GM21717 (cell line): ENCODE measurements around the gene ZNF10.

Experiments
- ATAC-seq: cut with Tn5 transposase; IDR thresholded peaks from one replicate; pipeline ENCODE4 v1.9.1; 2021; ENCODE audit warnings: mild to moderate bottlenecking, moderate library complexity; ENCODE audit not compliant: unreplicated experiment

The ZNF10 gene

DNA sequence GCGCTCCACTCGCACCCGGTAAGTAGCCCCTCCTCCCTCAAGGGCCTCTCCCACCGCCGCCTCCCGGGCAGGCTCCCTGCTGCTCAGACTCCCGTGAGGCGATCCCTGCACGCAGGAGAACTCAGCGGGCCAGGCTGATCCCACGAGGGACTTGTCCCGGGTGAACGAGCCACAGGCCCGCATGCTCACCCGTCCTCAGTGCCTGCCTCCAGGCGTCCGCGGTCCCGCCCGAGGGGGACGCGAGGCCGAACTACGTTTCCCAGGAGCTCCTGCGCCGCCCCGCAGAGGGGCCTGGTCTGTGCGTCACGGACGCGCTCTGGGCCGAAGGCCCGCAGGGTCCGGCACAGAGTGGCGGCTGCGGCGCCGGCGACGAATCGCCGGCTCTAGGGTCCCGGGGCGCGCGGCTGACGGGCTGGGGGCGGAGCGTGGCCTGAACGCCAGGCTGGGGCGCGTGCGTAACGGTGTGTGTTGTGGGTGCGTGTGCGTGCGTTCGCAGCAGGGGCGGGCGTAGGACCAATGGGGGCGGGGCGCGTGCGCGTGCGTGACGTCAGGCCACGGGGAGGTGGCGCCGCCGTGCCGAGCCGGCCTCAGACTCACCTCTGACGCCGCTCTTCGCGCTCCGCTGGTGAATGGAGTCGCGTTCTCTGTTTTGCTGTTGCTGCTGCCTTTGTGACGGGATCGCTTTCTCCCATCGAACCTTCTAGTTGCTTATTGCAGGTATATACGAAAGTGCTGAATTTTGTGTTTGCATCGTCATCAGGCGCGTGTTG lies at the start of gene ZNF10, which contains the start of gene ZNF891:
Gene ZNF10 (plus strand): TSS at position 590 of the 770 bp plus-strand sequence. CDS start 13,866 bp downstream, outside the sequence.
Gene ZNF891 (minus strand): TSS at position 237 of the 770 bp plus-strand sequence. CDS start 8,356 bp downstream, outside the sequence.
- peak; percentile 88 for ATAC-seq

- ATAC-seq, result no peak
Observed at GRCh38 chr12:133081159-133081780, 49.2 kb upstream of the ZNF10 start.

DNA sequence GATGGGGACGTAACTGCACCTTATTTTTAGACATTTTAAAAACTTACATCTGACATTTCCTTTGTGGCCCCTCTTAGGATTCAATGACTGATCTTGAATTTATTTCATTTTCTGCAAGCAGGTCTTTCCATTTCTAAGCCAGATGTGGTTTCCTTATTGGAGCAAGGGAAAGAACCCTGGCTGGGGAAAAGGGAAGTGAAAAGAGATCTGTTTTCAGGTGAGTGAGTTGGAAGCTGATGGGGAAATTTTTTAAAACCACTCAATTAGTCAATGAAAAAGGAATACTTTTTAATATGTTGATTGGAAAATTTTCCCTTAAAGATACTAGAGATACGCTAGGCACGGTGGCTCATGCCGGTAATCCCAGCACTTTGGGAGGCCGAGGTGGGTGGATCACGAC lies 47.1 kb upstream of the ZNF10 start:
- no peak for ATAC-seq

- no peak for ATAC-seq
Observed at GRCh38 chr12:133105620-133106019, 24.8 kb upstream of the ZNF10 start.

GRCh38 chr12:133106253-133106652 lies 24.2 kb upstream of the ZNF10 start:
- no peak for ATAC-seq

DNA sequence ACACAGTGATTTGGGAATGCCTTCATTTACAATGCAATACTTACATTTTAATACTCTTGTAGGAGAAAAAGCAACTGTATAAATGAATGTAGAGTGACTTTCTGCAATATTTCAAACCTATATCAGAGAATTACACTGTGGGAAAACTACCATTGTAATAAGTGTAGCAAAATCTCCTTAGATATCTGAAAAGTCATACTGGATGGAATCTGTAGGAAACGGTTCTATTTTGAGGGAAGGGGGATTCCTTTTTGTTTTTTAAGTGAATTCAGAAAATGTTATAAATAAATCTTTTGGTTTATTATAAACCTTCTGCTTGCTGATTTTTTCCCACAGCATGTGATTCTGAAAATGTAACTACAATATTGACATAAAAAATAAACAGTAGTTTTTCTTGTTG lies 23.3 kb upstream of the ZNF10 start:
- ATAC-seq, result no peak

DNA sequence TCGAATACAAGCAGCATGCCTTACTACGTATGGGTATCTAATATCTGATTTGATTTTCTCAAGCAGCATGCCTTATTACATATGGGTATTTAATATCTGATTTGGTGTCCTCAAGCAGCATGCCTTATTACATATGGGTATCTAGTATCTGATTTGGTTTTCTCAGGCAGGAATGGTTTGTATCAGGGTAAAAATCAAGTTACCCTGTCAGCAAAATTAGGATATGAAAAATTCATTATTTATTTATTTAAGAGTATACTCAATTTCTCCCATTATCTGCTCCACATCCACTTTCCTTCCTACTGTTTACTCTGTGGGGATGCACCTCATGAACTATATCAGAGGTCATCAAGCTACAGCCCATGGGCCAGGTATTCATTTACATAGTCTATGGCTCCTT lies 22.3 kb upstream of the ZNF10 start:
- ATAC-seq, result no peak

DNA sequence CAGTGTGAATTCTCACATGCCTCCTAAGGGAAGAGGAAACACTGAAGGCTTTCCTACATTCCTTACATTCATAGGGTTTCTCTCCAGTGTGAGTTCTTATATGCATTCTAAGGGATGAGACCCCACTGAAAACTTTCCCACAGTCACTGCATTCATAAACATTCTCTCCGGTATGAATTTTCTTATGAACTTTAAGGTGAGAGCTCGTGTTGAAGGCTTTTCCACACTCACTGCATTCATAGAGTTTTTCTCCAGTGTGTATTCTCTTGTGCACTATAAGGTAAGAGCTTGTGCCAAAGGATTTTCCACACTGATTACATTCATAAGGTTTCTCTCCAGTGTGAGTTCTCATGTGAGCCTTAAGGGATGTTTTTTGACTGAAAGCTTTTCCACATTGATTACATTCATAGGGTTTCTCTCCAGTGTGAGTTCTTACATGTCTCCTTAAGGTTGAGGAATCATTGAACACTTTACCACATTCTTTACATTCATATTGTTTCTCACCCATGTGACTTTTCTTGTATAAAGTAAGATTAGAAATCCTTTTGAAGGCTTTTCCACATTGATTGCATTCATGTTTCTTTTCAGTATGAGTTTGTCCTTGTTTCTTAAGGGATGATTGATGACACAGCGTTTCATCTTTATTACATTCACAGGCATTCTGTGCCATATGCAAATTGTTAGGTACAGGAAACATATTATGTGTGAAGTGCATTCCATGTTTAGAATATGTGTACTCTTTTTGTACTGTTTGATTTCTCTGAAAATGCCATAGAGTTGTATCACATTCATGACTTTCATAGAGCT lies 9.8 kb upstream of the ZNF10 start:
- ATAC-seq, result no peak

- no peak for ATAC-seq
Observed at GRCh38 chr12:133124674-133125073, 5.8 kb upstream of the ZNF10 start.

GRCh38 chr12:133129368-133130037 lies 924 bp upstream of the ZNF10 start:
- ATAC-seq, result peak; percentile 16

- peak; percentile 20 for ATAC-seq
Observed at GRCh38 chr12:133130808-133131128, 341 bp downstream of the ZNF10 start.

GRCh38 chr12:133135747-133136146 lies 5.3 kb downstream of the ZNF10 start:
- no peak for ATAC-seq

- no peak for ATAC-seq
Observed at GRCh38 chr12:133145981-133146380, 15.6 kb downstream of the ZNF10 start.

DNA sequence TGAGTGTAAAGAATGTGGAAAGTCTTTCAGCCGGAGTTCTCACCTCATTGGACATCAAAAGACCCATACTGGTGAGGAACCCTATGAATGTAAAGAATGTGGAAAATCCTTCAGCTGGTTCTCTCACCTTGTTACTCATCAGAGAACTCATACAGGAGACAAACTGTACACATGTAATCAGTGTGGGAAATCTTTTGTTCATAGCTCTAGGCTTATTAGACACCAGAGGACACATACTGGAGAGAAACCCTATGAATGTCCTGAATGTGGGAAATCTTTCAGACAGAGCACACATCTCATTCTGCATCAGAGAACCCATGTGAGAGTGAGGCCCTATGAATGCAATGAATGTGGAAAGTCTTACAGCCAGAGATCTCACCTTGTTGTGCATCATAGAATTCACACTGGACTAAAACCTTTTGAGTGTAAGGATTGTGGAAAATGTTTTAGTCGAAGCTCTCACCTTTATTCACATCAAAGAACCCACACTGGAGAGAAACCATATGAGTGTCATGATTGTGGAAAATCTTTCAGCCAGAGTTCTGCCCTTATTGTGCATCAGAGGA lies 25.8 kb downstream of the ZNF10 start:
- no peak for ATAC-seq

- no peak for ATAC-seq
Observed at GRCh38 chr12:133165776-133166175, 35.3 kb downstream of the ZNF10 start.

- ATAC-seq, result no peak
Observed at GRCh38 chr12:133172491-133172890, 42.1 kb downstream of the ZNF10 start.

- ATAC-seq, result no peak
Observed at GRCh38 chr12:133174901-133175300, 44.5 kb downstream of the ZNF10 start.

- ATAC-seq, result no peak
Observed at GRCh38 chr12:133180669-133181068, 50.2 kb downstream of the ZNF10 start.

- ATAC-seq, result peak; percentile 89
Observed at GRCh38 chr12:133181238-133181959, 51.0 kb downstream of the ZNF10 start, which contains the start of gene ZNF268. Gene ZNF268 (plus strand): TSS chr12:133181495. CDS start chr12:133181998, 503 bp downstream.

GRCh38 chr12:133190176-133190575 lies 59.7 kb downstream of the ZNF10 start:
- ATAC-seq, result no peak
